ENCODE data around the gene CACNA2D3. TPM values are rescaled to one million over a fixed set of nuclear protein-coding genes. Genes with fewer than 3 reads are reported as not detected.

CACNA2D3 gene
- total RNA-seq, 1 donor from 2014 or later, result 0.70 TPM

DNA sequence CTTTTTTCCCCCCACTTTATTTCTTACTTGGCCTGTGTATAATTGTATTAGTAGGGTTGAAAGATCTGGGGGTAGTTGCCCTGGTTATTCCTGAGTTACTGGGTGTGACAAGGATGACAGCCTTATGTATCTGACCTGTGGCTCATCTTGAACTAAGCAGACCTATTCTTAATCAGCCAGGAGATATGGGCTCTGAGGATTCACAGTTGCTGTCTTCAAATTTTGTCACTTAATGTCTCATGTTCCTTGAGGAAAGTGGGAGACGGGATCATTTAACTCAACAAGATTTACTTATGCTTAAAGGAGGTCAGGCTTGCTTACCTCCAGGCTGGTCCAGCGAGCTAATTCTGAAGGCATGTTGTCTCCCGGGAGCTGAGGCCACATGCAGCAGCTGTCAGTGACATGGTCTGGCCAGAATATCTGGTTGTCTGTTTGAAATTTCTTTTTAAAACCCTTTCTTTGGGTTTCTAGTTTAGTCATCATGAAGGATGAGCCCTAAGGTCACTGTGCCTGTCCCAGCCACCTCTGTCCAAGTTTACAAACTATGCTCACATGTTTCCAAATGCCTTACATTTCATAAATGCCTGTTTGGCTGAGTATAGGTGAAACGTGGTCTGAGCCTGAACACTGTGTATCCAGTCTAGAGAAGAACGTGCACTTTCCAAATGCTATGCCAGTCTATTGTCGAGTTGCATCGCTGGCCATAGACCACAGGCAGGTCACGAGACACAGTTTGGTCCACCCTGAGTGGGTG lies 778.7 kb downstream of the CACNA2D3 start:
- TF ChIP-seq EZH2 (IDR thresholded peaks at IDR 0.05; ENCODE audit: insufficient read depth, low read length), result no peak
- TF ChIP-seq, protein P1, sequence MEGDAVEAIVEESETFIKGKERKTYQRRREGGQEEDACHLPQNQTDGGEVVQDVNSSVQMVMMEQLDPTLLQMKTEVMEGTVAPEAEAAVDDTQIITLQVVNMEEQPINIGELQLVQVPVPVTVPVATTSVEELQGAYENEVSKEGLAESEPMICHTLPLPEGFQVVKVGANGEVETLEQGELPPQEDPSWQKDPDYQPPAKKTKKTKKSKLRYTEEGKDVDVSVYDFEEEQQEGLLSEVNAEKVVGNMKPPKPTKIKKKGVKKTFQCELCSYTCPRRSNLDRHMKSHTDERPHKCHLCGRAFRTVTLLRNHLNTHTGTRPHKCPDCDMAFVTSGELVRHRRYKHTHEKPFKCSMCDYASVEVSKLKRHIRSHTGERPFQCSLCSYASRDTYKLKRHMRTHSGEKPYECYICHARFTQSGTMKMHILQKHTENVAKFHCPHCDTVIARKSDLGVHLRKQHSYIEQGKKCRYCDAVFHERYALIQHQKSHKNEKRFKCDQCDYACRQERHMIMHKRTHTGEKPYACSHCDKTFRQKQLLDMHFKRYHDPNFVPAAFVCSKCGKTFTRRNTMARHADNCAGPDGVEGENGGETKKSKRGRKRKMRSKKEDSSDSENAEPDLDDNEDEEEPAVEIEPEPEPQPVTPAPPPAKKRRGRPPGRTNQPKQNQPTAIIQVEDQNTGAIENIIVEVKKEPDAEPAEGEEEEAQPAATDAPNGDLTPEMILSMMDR (IDR thresholded peaks at IDR 0.05; ENCODE audit: insufficient read depth, low read depth, low read length), result no peak
- Mint-ChIP-seq H3K36me3 (ENCODE audit: low read depth, unreplicated experiment) (no peaks in the 10 kb centered on the region), H3K9me3 (ENCODE audit: unreplicated experiment) (peaks cover 4% of the 10 kb centered on the region), H3K4me3 (ENCODE audit: unreplicated experiment) (no peak overlapping the region), H3K4me1 (ENCODE audit: low read depth, unreplicated experiment) (peaks cover 34% of the 10 kb centered on the region), H3K27me3 (ENCODE audit: low read depth, unreplicated experiment) (no peaks in the 10 kb centered on the region), H3K27ac (ENCODE audit: unreplicated experiment) (peak overlapping the region; percentile 90)
- Histone ChIP-seq H3K9me3 (ENCODE audit: insufficient read depth, low read depth, low read length) (no peaks in the 10 kb centered on the region), H3K9ac (ENCODE audit: low read length) (no peak overlapping the region), H3K36me3 (ENCODE audit: insufficient read depth, low read length) (no peaks in the 10 kb centered on the region), H3K27ac (ENCODE audit: low read depth, low read length) (no peak overlapping the region), H4K20me1 (ENCODE audit: insufficient read depth, low read length) (no peaks in the 10 kb centered on the region), H3K27me3 (ENCODE audit: insufficient read depth, low read length) (no peaks in the 10 kb centered on the region), H3K4me3 (ENCODE audit: insufficient read depth, low read depth, low read length) (no peak overlapping the region), H3K4me2 (ENCODE audit: low read length) (no peak overlapping the region), H3K4me1 (ENCODE audit: insufficient read depth, low read length) (peaks cover 31% of the 10 kb centered on the region), H2AFZ (ENCODE audit: low read depth, low read length) (no peak overlapping the region), H3K79me2 (ENCODE audit: insufficient read depth, low read length) (no peaks in the 10 kb centered on the region)
- FAIRE-seq (no peak), DNase-seq (ENCODE audit: low read depth) (peak; percentile 40)

DNA sequence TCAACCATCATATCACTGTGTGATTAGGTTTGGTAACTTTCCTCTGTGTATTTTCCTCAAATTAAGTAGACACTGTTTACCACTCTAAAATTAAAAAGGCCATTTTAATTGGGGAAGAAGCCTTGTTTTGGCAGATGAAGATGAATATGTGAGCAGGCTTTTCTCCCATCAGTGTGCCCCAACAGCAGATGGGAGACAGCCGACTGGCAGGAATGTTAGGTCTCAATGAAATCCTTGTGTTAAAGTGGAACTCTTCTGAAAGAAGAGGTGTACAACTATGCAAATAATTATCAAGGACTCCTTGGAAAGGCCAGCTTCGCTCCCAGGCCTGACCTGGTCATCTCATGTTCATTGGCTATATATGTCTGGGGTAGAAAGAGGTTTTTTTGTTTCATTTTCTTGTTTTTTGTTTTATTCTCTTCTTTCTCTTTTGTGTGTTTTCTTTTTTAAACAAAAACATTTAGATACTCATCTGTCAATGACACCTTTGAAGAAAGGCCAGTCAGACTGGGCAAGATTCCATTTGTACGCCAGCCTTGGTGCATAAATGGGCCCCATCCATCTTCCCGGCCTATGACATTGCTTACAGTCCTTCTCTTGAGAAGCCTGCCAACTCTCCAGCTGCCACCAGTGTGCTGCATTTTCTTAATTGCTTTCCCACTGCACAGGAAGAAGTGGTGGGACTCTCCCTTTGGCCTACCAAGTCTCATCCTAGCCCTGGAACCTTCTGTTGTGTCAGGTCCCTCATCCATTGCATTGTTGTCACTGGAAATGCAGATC lies 779.7 kb downstream of the CACNA2D3 start:
- no peak overlapping the region for H3K4me3 Mint-ChIP-seq (ENCODE audit: unreplicated experiment)
- Histone ChIP-seq H3K4me2 (ENCODE audit: low read length) (no peak overlapping the region), H3K9me3 (ENCODE audit: insufficient read depth, low read depth, low read length) (no peaks in the 10 kb centered on the region), H4K20me1 (ENCODE audit: insufficient read depth, low read length) (no peaks in the 10 kb centered on the region), H3K27ac (ENCODE audit: low read depth, low read length) (no peak overlapping the region), H3K27me3 (ENCODE audit: insufficient read depth, low read length) (no peaks in the 10 kb centered on the region), H3K4me3 (ENCODE audit: insufficient read depth, low read depth, low read length) (no peak overlapping the region), H3K79me2 (ENCODE audit: insufficient read depth, low read length) (no peaks in the 10 kb centered on the region), H3K9ac (ENCODE audit: low read length) (no peak overlapping the region), H3K4me1 (ENCODE audit: insufficient read depth, low read length) (peaks cover 26% of the 10 kb centered on the region), H2AFZ (ENCODE audit: low read depth, low read length) (no peak overlapping the region), H3K36me3 (ENCODE audit: insufficient read depth, low read length) (no peaks in the 10 kb centered on the region)
- TF ChIP-seq, protein P1 (IDR thresholded peaks at IDR 0.05; ENCODE audit: insufficient read depth, low read depth, low read length), result no peak
- TF ChIP-seq EZH2 (IDR thresholded peaks at IDR 0.05; ENCODE audit: insufficient read depth, low read length), result no peak
- peaks cover 40% of the 10 kb centered on the region for H3K4me1 Mint-ChIP-seq (ENCODE audit: low read depth, unreplicated experiment)
- H3K9me3 Mint-ChIP-seq (ENCODE audit: unreplicated experiment), result peaks cover 4% of the 10 kb centered on the region
- peak overlapping the region; percentile 90 for H3K27ac Mint-ChIP-seq (ENCODE audit: unreplicated experiment)
- FAIRE-seq (no peak), DNase-seq (ENCODE audit: low read depth) (peak; percentile 67)
- H3K36me3 Mint-ChIP-seq (ENCODE audit: low read depth, unreplicated experiment), result no peaks in the 10 kb centered on the region
- H3K27me3 Mint-ChIP-seq (ENCODE audit: low read depth, unreplicated experiment), result no peaks in the 10 kb centered on the region
